AG09309 (cell line): ENCODE measurements around the gene EXOC4.

Experiments
- DNase-seq: peaks from one replicate; pipeline ENCODE4 v3.0.0-alpha.2; 2010; ENCODE audit warnings: low read depth
- H3K4me3 ChIP-seq: 2 replicates; pipeline ENCODE4 v1.5.1; 2011; ENCODE audit warnings: mild to moderate bottlenecking, low read depth, low read length, moderate library complexity; ENCODE audit not compliant: control insufficient read depth
- CTCF ChIP-seq: IDR thresholded peaks from 2 replicates; pipeline ENCODE4 v1.5.1; 2011; ENCODE audit warnings: mild to moderate bottlenecking, low read depth, low read length, inconsistent platforms; ENCODE audit not compliant: insufficient read depth, control insufficient read depth; ENCODE audit errors: missing control alignments

Gene EXOC4

GRCh38 chr7:133477791-133478190 lies 224.9 kb downstream of the EXOC4 start:
- no peak for TF ChIP-seq CTCF
- DNase-seq: no peak
- H3K4me3 ChIP-seq: no peak overlapping the region

GRCh38 chr7:133478591-133479135 lies 225.8 kb downstream of the EXOC4 start:
- TF ChIP-seq CTCF: no peak
- no peak for DNase-seq
- no peak overlapping the region for H3K4me3 ChIP-seq

GRCh38 chr7:133479456-133480065 lies 226.7 kb downstream of the EXOC4 start:
- no peak for TF ChIP-seq CTCF
- no peak overlapping the region for H3K4me3 ChIP-seq
- DNase-seq: no peak

GRCh38 chr7:133480868-133481267 lies 228.0 kb downstream of the EXOC4 start:
- DNase-seq: no peak
- TF ChIP-seq CTCF: no peak
- H3K4me3 ChIP-seq: no peak overlapping the region

- H3K4me3 ChIP-seq: no peak overlapping the region
- TF ChIP-seq CTCF: no peak
- DNase-seq: peak; percentile 14
Measured at GRCh38 chr7:133481676-133482075, 228.8 kb downstream of the EXOC4 start.

GRCh38 chr7:133482599-133482998 lies 229.7 kb downstream of the EXOC4 start:
- TF ChIP-seq CTCF: no peak
- H3K4me3 ChIP-seq: no peak overlapping the region
- DNase-seq: no peak
